ENCODE measurements around the gene ARMS2.

ARMS2 gene

GRCh38 chr10:122503012-122503411 lies 48.6 kb downstream of the ARMS2 start:
- H3K27ac ChIP-seq: no peak overlapping the region
- TF ChIP-seq CTCF (IDR thresholded peaks at IDR 0.05) (no peak), ZFX (IDR thresholded peaks at IDR 0.05; ENCODE audit: borderline replicate concordance) (no peak)

- no peak for TF ChIP-seq ZFX (IDR thresholded peaks at IDR 0.05; ENCODE audit: borderline replicate concordance)
- TF ChIP-seq CTCF (IDR thresholded peaks at IDR 0.05): no peak
- H3K27ac ChIP-seq: no peak overlapping the region
Observed at GRCh38 chr10:122503886-122504609, 49.6 kb downstream of the ARMS2 start.

- TF ChIP-seq ZFX (IDR thresholded peaks at IDR 0.05; ENCODE audit: borderline replicate concordance): no peak
- no peak for TF ChIP-seq CTCF (IDR thresholded peaks at IDR 0.05)
- no peak overlapping the region for H3K27ac ChIP-seq
Observed at GRCh38 chr10:122504610-122504950, 50.1 kb downstream of the ARMS2 start.

- no peak overlapping the region for H3K27ac ChIP-seq
- TF ChIP-seq ZFX (IDR thresholded peaks at IDR 0.05; ENCODE audit: borderline replicate concordance) (no peak), CTCF (IDR thresholded peaks at IDR 0.05) (no peak)
Observed at GRCh38 chr10:122505011-122505410, 50.6 kb downstream of the ARMS2 start.

GRCh38 chr10:122505885-122506645 lies 51.6 kb downstream of the ARMS2 start:
- no peak overlapping the region for H3K27ac ChIP-seq
- TF ChIP-seq ZFX (IDR thresholded peaks at IDR 0.05; ENCODE audit: borderline replicate concordance) (no peak), CTCF (IDR thresholded peaks at IDR 0.05) (no peak)
